HFF-Myc (cell line): ENCODE results near the gene TUG1.

Experiments used
- DNase-seq: peaks from one replicate; pipeline ENCODE4 v3.0.0-alpha.2; 2011; ENCODE audit warnings: low read depth; ENCODE audit errors: extremely low read depth
- H3K4me3 ChIP-seq: replicated peaks from 2 replicates; pipeline ENCODE4 v1.5.1; 2011; ENCODE audit warnings: low read depth, mild to moderate bottlenecking, control low read depth, low read length
- CTCF ChIP-seq: IDR thresholded peaks from 2 replicates; pipeline ENCODE4 v1.5.1; 2012; ENCODE audit warnings: mild to moderate bottlenecking, low read depth, low read length, control low read depth; ENCODE audit errors: missing control alignments

TUG1 gene

GRCh38 chr22:30925667-30926066 lies 43.4 kb upstream of the TUG1 start:
- no peak for TF ChIP-seq CTCF
- no peak overlapping the region for H3K4me3 ChIP-seq
- DNase-seq: no peak

DNA sequence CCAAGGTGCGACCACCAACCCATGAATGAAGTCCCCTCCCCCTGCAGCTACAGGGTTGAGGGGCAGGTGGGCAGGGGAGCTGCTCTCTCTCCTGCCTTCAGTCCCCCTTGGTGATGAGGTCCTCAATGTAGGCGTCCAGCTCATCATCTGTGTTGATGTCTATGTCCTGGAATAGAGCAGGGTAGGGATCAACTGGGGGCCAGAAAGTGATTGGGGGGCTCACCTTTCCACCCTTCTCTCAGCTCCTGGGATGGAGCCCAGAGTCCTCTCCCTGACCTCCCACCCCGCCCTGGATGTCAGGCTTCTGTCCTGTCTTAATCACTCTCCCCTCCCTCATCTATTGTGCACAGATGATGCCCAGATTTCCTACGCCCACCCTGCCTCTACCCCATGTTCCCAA lies 42.4 kb upstream of the TUG1 start:
- TF ChIP-seq CTCF: no peak
- no peak for DNase-seq
- H3K4me3 ChIP-seq: no peak overlapping the region

DNA sequence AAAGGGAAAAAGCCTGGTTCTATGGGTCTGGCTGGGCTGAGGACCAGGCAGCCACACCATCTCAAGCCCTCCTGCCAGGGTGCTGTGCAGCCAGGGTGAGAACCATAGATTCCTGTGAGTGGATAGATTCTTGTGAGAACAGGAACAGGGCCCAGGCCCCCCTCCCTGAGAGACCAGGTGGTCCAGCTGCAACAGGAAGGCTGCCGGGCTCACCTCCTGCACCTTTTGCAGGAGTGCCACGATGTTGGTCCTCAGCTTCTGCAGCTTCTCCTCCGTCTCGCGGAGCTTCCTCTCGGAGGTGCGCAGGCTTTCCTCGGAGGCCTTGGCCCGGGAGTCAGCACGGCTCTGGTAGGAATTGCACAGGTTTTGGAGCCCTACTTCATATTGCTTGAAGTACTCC lies 41.3 kb upstream of the TUG1 start:
- no peak for TF ChIP-seq CTCF
- DNase-seq: no peak
- no peak overlapping the region for H3K4me3 ChIP-seq

DNA sequence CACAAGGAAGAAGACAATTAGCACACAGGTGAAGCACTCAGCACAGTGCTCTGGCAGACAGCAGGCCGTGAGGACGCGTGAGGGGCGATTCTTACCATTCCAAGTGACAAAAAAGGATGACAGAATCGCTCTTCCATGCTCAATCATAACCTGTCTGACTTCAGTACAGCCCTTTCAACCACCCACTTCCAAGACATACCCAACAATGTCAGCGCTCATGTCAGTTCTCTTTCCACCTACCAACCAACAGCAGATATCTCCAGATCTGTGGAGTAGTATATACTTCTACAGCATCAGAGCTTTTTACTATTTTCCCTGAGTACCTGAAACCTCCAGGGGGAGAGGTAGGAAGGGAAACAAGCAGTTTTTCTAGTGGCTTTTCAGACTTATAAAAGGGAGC lies 40.7 kb upstream of the TUG1 start:
- TF ChIP-seq CTCF: no peak
- no peak for DNase-seq
- no peak overlapping the region for H3K4me3 ChIP-seq

GRCh38 chr22:30930228-30930627 lies 38.8 kb upstream of the TUG1 start:
- no peak for TF ChIP-seq CTCF
- H3K4me3 ChIP-seq: no peak overlapping the region
- DNase-seq: no peak

GRCh38 chr22:30931541-30932300 lies 37.3 kb upstream of the TUG1 start:
- no peak for TF ChIP-seq CTCF
- no peak for DNase-seq
- no peak overlapping the region for H3K4me3 ChIP-seq

- no peak overlapping the region for H3K4me3 ChIP-seq
- no peak for TF ChIP-seq CTCF
- no peak for DNase-seq
Measured at GRCh38 chr22:30932661-30933060, 36.4 kb upstream of the TUG1 start.
